PFSK-1 (cell line): ENCODE measurements around the gene BZW1.

Experiments used
- FOXP2 ChIP-seq: optimal IDR thresholded peaks from 2 replicates; pipeline ENCODE3; 2011; ENCODE audit warnings: borderline replicate concordance, control low read depth, inconsistent platforms; ENCODE audit not compliant: insufficient read depth; ENCODE audit errors: extremely low read length, extremely low read depth
- POLR2AphosphoS5 ChIP-seq: IDR thresholded peaks from 2 replicates; pipeline ENCODE4 v1.6.1; 2012; ENCODE audit warnings: low read depth, mild to moderate bottlenecking, control low read depth, low read length, moderate library complexity
- REST ChIP-seq, 2 experiments: IDR thresholded peaks; 2 replicates each; pipeline versions ENCODE4 v1.6.1 to v1.8.0; 2011 to 2012; ENCODE audit warnings: low read depth in 2 of 2, low read length in 2 of 2, control low read depth in 1 of 2, inconsistent platforms in 1 of 2, mild to moderate bottlenecking in 1 of 2, moderate library complexity in 1 of 2; ENCODE audit not compliant: insufficient read depth in 1 of 2
- SIN3A ChIP-seq: IDR thresholded peaks from 2 replicates; pipeline ENCODE4 v1.6.1; 2012; ENCODE audit warnings: mild to moderate bottlenecking, low read length, moderate library complexity, borderline replicate concordance; ENCODE audit not compliant: insufficient read depth
- TAF1 ChIP-seq: IDR thresholded peaks from 2 replicates; pipeline ENCODE4 v1.6.1; 2012; ENCODE audit warnings: low read length, control low read depth, borderline replicate concordance; ENCODE audit not compliant: insufficient read depth

BZW1 gene

GRCh38 chr2:200821686-200822245 is 10.1 kb downstream of the BZW1 start:
- TF ChIP-seq POLR2AphosphoS5 = no peak
- TF ChIP-seq SIN3A = no peak
- TF ChIP-seq FOXP2 = no peak
- no peak for TF ChIP-seq REST (IDR thresholded peaks at IDR 0.05; ENCODE audit: insufficient read depth in 1 of 2, low read depth in 2 of 2, low read length in 2 of 2)

- TF ChIP-seq TAF1 (no peak), POLR2AphosphoS5 (no peak), SIN3A (no peak), REST (IDR thresholded peaks at IDR 0.05; ENCODE audit: insufficient read depth in 1 of 2, low read depth in 2 of 2, low read length in 2 of 2) (no peak), FOXP2 (no peak)
These were observed 16.4 kb downstream of the BZW1 start for GRCh38 chr2:200828104-200828503.

GRCh38 chr2:200828572-200829257 is 17.0 kb downstream of the BZW1 start:
- TF ChIP-seq POLR2AphosphoS5 = no peak
- no peak for TF ChIP-seq REST (IDR thresholded peaks at IDR 0.05; ENCODE audit: insufficient read depth in 1 of 2, low read depth in 2 of 2, low read length in 2 of 2)
- TF ChIP-seq FOXP2 = no peak
- no peak for TF ChIP-seq SIN3A
- no peak for TF ChIP-seq TAF1

GRCh38 chr2:200829258-200829655 is 17.5 kb downstream of the BZW1 start:
- TF ChIP-seq REST (IDR thresholded peaks at IDR 0.05; ENCODE audit: insufficient read depth in 1 of 2, low read depth in 2 of 2, low read length in 2 of 2) (no peak), POLR2AphosphoS5 (no peak), FOXP2 (no peak), TAF1 (no peak), SIN3A (no peak)
